ENCODE measurements around the gene PAX1.

PAX1 gene

GRCh38 chr20:21702016-21702415 is 3.4 kb upstream of the PAX1 start:
- POLR2A ChIA-PET: no interaction called here
- H3K4me3 ChIP-seq (ENCODE audit: low read depth, low read length): no peak overlapping the region
- DNase-seq (ENCODE audit: low read depth, low spot score): no peak
- no peak for TF ChIP-seq CTCF (IDR thresholded peaks at IDR 0.05; ENCODE audit: insufficient read depth, low read length, missing control alignments)
- CTCF ChIA-PET: interaction anchor here (1.1 kb wide), 1 partner anchor 17 kb away, joined by 3 read pairs; no protein-coding TSS in a partner anchor

- no peak overlapping the region for H3K4me3 ChIP-seq (ENCODE audit: low read depth, low read length)
- DNase-seq (ENCODE audit: low read depth, low spot score): no peak
- TF ChIP-seq CTCF (IDR thresholded peaks at IDR 0.05; ENCODE audit: insufficient read depth, low read length, missing control alignments): peak; percentile 44
- CTCF ChIA-PET: interaction anchor here (1.1 to 1.3 kb wide), 3 partner anchors 13 to 16 kb away, joined by 3 to 4 read pairs (median 3); no protein-coding TSS in a partner anchor
- POLR2A ChIA-PET: no interaction called here
Observed at GRCh38 chr20:21702553-21703470, 2.7 kb upstream of the PAX1 start.

GRCh38 chr20:21703717-21704407 is 1.6 kb upstream of the PAX1 start:
- CTCF ChIA-PET: interaction anchor here (1.1 to 1.3 kb wide), 3 partner anchors 14 to 16 kb away, joined by 3 to 4 read pairs (median 4); no protein-coding TSS in a partner anchor
- no peak overlapping the region for H3K4me3 ChIP-seq (ENCODE audit: low read depth, low read length)
- no peak for TF ChIP-seq CTCF (IDR thresholded peaks at IDR 0.05; ENCODE audit: insufficient read depth, low read length, missing control alignments)
- no peak for DNase-seq (ENCODE audit: low read depth, low spot score)
- POLR2A ChIA-PET: no interaction called here

- TF ChIP-seq CTCF (IDR thresholded peaks at IDR 0.05; ENCODE audit: insufficient read depth, low read length, missing control alignments): no peak
- POLR2A ChIA-PET: no interaction called here
- no peak for DNase-seq (ENCODE audit: low read depth, low spot score)
- CTCF ChIA-PET: interaction anchor here (1.3 kb wide), 1 partner anchor 15 kb away, joined by 4 read pairs; no protein-coding TSS in a partner anchor
- no peak overlapping the region for H3K4me3 ChIP-seq (ENCODE audit: low read depth, low read length)
Observed at GRCh38 chr20:21704408-21705385, 767 bp upstream of the PAX1 start.

GRCh38 chr20:21706261-21707195 is 1.1 kb downstream of the PAX1 start:
- ChIA-PET POLR2A (no interaction called here), CTCF (interaction anchor here (1.5 kb wide), 1 partner anchor 13 kb away, joined by 3 read pairs; no protein-coding TSS in a partner anchor)
- no peak for DNase-seq (ENCODE audit: low read depth, low spot score)
- no peak for TF ChIP-seq CTCF (IDR thresholded peaks at IDR 0.05; ENCODE audit: insufficient read depth, low read length, missing control alignments)
- H3K4me3 ChIP-seq (ENCODE audit: low read depth, low read length): no peak overlapping the region
